Activated naive CD4-positive, alpha-beta T cell treated with anti-CD3 and anti-CD28 coated beads, Interleukin-2, amount 50 U/mL, for 16 hours (primary cell): ENCODE results near the gene LTBP1.

Source experiments
- DNase-seq: peaks from one replicate; pipeline ENCODE4 v3.0.0-alpha.2; 2020

LTBP1 gene

DNA sequence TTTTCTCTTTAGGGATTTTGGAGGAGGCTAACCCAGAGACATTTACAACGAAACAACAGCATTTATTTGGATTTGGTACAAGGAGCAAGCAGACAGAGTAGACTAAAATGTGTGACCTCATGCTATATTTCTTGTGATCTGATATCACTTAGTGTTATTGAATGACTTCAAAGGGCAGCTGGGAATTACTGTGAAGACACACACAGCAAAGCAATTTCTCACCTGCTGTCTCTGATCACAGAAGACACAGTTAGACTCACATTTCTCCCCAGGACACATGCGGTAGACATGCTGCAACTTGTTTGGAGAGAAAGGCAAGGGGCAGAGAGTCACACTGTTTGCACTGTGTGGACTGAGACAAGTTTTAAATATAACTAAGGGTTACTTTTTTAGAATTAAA, 67.5 kb downstream of the LTBP1 start:
- no peak for DNase-seq

- DNase-seq = no peak
Observed at GRCh38 chr2:33015421-33016142, 68.8 kb downstream of the LTBP1 start.

GRCh38 chr2:33018271-33018670, 71.5 kb downstream of the LTBP1 start:
- no peak for DNase-seq

DNA sequence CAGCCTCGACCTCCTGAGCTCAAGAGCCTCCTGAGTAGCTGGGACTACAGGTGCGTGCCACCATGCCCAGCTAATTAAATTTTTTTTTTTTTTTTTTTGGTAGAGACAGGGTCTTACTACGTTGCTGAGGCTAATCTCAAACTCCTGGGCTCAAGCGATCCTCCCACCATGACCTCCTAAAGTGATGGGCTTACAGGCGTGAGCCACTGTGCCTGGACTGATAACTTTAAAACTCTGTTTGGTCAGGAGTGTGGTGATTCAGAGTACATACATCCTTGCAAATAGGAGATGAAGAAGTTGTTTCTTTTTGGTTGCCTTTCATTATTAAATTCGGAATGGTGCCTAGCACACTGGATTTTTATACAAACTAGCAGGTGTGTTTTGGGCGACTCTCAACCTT, 73.0 kb downstream of the LTBP1 start:
- no peak for DNase-seq

DNA sequence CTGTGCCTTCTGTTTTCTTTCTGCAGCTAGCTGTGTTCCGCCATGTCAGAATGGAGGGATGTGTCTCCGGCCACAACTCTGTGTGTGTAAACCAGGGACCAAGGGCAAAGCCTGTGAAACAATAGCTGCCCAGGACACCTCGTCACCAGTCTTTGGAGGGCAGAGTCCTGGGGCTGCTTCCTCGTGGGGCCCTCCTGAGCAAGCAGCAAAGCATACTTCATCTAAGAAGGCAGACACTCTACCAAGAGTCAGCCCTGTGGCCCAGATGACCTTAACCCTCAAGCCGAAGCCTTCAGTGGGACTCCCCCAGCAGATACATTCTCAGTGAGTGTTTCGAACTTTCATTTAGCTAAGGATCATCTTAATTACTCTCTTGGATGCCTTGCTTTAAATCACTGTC, 74.1 kb downstream of the LTBP1 start:
- no peak for DNase-seq

- DNase-seq = no peak
Observed at GRCh38 chr2:33021542-33022227, 74.9 kb downstream of the LTBP1 start.

DNA sequence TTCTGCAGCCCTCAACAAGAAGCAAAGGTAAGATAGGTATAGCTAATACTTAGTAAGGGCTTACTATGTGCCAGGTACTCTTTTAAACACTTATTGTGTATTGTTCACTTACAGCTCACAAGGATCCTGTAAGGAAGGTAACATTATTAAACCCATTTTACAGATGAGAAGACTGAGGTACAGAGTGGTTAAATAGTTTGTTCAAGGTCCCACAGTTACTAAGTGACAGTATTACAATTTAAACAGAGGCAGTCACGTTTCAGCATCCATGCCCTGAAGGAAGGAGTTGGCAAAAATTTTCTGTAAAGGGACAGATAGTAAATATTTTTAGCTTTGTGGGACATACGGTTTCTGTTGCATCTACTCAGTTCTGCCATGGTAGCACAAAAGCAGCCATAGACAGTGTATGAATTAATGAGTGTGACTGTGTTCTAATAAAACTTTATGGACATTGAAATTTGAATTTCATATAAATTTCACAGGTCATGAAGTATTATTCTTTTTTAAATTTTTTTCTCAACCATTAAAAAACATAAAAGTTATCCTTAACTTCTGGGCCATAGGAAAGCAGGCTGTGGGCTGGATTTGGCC, 75.7 kb downstream of the LTBP1 start:
- DNase-seq = no peak

- DNase-seq = no peak
Observed at GRCh38 chr2:33022989-33023727, 76.4 kb downstream of the LTBP1 start.

DNA sequence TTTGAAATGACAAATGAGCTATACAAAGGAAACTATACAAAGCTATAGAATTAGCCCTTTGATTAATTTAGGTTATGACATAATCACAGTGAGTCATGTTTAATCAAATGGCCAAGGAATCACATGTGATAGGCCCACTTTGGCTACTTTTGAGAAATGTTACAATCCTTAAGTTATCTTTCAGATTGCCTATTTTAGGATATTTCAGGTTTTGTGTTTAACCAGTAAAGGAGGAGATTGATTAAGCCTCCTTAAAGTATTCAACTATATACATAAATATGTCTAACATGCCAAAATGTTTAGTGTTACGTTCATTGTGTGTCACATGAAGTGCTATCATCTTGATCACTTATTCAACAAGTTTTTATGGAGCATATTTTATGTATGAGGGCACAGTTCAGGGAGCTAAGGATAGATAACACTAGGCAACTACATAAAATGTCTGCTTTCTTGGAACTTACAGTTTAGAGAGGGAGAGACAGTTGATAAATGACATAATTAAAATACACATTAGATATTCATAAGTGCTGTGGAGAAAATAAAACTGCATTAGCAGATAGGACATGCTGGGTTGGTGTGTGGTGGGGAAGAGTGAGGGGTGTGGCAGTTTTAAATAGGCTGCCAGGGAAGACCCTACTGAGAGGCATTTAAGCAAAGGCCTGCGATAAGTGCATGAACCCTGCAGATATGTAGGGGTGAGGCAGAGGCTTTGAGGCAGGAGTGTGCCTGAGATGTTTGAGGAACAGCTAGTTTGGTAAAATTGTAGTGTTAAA, 77.2 kb downstream of the LTBP1 start:
- DNase-seq = no peak

GRCh38 chr2:33024758-33025157, 78.0 kb downstream of the LTBP1 start:
- DNase-seq = no peak

GRCh38 chr2:33029459-33029858, 82.7 kb downstream of the LTBP1 start:
- DNase-seq = no peak

GRCh38 chr2:33029926-33030325, 83.2 kb downstream of the LTBP1 start:
- no peak for DNase-seq

DNA sequence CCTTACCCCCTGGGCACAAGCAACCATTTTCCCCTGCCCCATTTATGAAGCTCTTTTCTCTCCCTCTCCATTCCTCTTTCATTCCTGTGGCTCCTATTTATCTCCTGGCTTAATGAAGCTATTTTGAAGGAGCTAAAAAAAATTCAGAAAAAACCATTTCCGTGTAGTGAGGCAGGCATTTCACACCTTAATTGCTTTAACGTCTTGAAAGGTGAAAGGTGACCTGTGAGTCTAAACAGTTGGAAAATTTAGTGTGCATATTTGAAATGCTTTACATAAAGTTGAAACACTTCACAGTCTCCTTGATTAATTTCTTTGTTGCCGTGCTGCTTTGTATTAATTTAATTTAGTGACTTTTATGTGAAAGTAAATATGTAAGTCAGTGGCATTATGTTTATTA, 83.6 kb downstream of the LTBP1 start:
- no peak for DNase-seq

DNA sequence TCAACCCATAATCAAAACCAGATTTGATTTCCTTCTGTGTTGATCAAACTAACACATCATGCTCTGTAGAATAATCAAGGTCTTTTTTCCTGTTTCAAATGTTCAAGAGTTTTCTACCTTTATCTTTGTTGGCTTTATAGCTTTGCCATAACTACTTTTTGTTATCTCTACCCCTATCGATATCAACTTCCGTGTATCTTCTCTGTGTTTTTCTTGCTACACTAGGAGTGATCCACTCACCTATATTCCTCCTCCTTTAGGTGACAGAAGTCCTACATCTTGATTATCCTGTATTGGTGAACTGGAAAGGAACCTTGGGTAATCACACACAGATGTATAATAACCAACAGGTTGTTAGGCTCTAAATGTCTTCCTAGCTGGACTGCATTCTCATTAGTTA, 85.5 kb downstream of the LTBP1 start:
- no peak for DNase-seq

DNA sequence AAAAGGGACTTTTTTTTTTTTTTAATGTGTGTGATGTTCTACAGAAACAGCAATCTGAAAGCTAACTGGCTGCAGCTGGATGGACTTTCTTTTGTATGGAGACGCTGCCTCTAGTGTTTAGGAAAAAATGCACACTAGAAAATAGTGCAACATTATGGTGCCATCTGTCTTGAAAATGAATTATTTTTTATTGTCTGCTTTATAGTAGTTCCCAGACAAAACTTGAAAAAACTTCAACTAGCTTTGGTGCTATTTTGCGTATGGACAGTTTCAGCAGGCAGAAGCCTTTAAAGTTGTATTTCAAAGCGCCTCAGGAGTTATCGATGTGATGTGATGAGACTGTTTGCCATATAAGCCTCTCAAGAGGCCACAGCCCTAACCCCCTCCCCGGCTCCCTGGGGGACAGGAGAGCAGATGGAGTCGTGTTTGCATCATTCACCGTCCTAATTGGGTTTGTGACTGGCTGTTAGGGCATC, 86.9 kb downstream of the LTBP1 start:
- no peak for DNase-seq

DNA sequence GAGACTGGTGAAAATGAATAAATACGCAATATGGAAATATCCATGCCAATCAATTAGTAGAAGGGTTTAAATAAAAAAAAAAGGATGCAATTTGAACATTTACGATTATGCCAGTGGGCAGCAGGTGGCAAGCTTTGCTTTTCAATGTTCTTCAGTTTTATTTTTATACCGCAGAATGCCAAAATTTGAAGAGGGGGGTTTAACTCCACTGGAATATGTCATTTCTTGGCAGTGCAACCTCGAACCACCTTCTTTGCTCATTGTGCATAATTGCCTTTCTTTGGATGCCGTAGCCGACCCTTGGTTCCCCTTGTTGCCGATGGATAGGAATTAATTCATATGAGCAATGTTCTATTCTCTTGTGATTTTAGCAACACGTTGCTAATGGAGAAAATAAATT, 88.0 kb downstream of the LTBP1 start:
- no peak for DNase-seq

- DNase-seq = no peak
Observed at GRCh38 chr2:33038230-33038629, 91.5 kb downstream of the LTBP1 start.

GRCh38 chr2:33038799-33039198, 92.0 kb downstream of the LTBP1 start:
- DNase-seq = no peak

DNA sequence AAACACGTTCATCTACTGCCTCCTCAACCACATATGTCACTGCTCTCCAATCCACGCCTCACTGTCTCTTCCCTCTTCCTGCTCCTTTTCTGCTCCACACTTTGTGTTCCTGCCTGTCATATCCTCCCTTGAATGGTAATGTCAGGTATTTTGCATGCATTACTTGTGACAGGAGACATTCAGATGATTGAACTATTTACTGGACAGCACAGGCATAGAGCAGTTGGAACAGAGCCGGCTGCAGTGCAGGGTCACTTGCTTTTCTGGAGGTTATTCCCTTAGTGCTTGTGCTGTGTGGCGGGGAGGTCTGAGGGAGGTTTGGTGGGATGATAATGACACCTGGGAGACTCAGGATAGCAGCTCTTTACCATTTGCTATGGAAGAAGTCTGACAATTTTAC, 93.8 kb downstream of the LTBP1 start:
- no peak for DNase-seq

- no peak for DNase-seq
Observed at GRCh38 chr2:33042265-33042664, 95.5 kb downstream of the LTBP1 start.

DNA sequence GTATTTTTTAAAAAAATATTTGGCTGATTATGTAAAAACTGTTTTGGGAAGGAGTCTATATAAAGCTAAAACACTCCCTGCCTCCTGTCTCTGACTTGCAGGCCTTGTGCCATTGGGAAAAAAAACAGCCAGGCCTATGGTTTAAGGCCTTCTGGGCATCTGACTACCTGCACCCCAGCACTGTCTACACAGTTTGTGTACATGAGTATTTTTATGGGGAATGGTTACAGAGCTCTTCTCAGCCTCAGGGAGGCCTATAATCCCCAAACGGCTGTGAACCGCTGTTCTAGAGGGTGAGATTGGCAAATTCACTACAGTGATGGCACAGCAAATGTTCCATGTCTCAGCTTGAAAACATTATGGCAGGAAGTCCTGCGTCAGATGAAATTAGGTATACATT, 96.1 kb downstream of the LTBP1 start:
- DNase-seq = no peak

DNA sequence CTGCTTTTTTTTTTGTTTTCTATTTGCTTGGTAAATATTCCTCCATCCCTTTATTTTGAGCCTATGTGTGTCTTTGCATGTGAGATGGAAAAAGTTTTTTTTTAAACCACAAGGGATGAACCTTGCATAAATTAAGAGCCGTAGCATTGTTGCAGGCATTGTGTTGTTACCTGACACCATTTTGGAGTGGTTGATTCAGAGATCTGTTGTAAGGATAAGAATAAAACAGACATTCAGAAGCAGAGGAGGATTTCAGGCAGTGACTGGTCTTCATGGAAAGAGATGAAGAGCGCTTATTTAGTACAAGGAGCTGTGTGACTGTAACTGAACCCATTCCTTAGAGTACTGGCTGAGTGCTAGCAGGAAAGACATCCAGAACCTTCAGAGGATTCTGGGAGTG, 101.2 kb downstream of the LTBP1 start:
- DNase-seq = no peak
